DND-41 (cell line): ENCODE data around the gene MCM10.
"Not testable (repeated sequence)": the region's sequence is repeated elsewhere in the genome, so short reads cannot be mapped to it uniquely, and the experiment has no call there.

Experiments
- ATAC-seq: fragments of 200-7000 bp; cut with Tn5 transposase; 3 replicates; pipeline ENCODE4 v1.9.1; 2021; ENCODE audit warnings: low read depth; ENCODE audit not compliant: insufficient read depth
- DNase-seq: peaks from one replicate; pipeline ENCODE4 v3.0.0-alpha.2; 2020
- H2AFZ ChIP-seq: 2 replicates; pipeline ENCODE4 v1.6.0; 2012; ENCODE audit warnings: low read depth, low read length
- H3K27ac ChIP-seq: 2 replicates; pipeline ENCODE4 v1.5.1; 2012; ENCODE audit warnings: low read length, inconsistent platforms
- H3K27me3 ChIP-seq: fragments of 200-600 bp; sonication (generic); 2 replicates; pipeline ENCODE4 v1.6.0; 2012; ENCODE audit warnings: low read length, mild to moderate bottlenecking, inconsistent platforms; ENCODE audit not compliant: insufficient read depth, poor library complexity
- H3K36me3 ChIP-seq: 2 replicates; pipeline ENCODE4 v1.5.1; 2012; ENCODE audit warnings: low read length, inconsistent platforms; ENCODE audit not compliant: insufficient read depth
- H3K4me1 ChIP-seq: 2 replicates; pipeline ENCODE4 v1.5.1; 2012; ENCODE audit warnings: mild to moderate bottlenecking, low read length; ENCODE audit not compliant: insufficient read depth
- H3K4me2 ChIP-seq: 2 replicates; pipeline ENCODE4 v1.6.0; 2012; ENCODE audit warnings: mild to moderate bottlenecking, moderate library complexity, low read length, inconsistent platforms; ENCODE audit not compliant: insufficient read depth
- H3K4me3 ChIP-seq, 2 experiments: fragments of 200-600 bp in 1 of 2; shearing (Covaris generic) in 1 of 2; 2 replicates each; pipeline ENCODE4 v1.5.1; 2012 to 2016; ENCODE audit warnings: inconsistent platforms in 2 of 2, low read length in 2 of 2, mild to moderate bottlenecking in 2 of 2, low read depth in 1 of 2, moderate library complexity in 1 of 2
- H3K79me2 ChIP-seq: 2 replicates; pipeline ENCODE4 v1.6.0; 2012; ENCODE audit warnings: low read length, inconsistent platforms; ENCODE audit not compliant: insufficient read depth
- H3K9ac ChIP-seq: 2 replicates; pipeline ENCODE4 v1.6.0; 2012; ENCODE audit warnings: low read depth, mild to moderate bottlenecking, inconsistent platforms, low read length, moderate library complexity
- H3K9me3 ChIP-seq: 2 replicates; pipeline ENCODE4 v1.5.1; 2012; ENCODE audit warnings: low read length, moderate library complexity, mild to moderate bottlenecking, inconsistent platforms; ENCODE audit not compliant: insufficient read depth, severe bottlenecking
- H4K20me1 ChIP-seq: 2 replicates; pipeline ENCODE4 v1.6.0; 2012; ENCODE audit warnings: low read length; ENCODE audit not compliant: insufficient read depth
- EZH2 ChIP-seq: IDR thresholded peaks from 3 replicates; pipeline ENCODE4 v1.6.1; 2012; ENCODE audit warnings: borderline replicate concordance, low read depth, mild to moderate bottlenecking, moderate library complexity, low read length, inconsistent platforms; ENCODE audit not compliant: severe bottlenecking
- TF ChIP-seq, protein P1 (sequence below): IDR thresholded peaks from 2 replicates; pipeline ENCODE4 v1.5.1; 2012; ENCODE audit warnings: borderline replicate concordance, low read length, moderate library complexity, mild to moderate bottlenecking; ENCODE audit not compliant: poor library complexity, severe bottlenecking; ENCODE audit errors: extremely low read depth

The MCM10 gene

DNA sequence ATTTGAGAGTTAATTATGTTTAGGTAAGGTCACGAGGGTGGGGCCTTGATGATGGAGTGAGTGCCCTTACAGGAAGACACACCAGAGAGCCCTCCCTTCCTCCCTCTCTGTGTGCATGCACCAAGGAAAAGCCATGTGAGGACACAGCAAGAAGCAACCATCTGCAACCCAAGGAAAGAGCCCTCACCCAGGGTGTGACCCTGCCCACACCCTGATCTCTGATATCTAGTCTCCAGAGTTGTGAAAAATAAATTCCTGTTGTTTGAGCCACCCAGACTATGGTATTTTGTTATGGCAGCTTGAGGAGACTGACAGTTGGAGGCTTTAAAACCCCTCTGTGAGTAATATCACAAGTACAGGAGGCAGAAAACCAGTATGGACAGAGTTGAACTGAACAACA lies 15.0 kb upstream of the MCM10 start:
- no peak for ATAC-seq
- H3K4me2 ChIP-seq, result no peak overlapping the region
- no peak overlapping the region for H3K27ac ChIP-seq

DNA sequence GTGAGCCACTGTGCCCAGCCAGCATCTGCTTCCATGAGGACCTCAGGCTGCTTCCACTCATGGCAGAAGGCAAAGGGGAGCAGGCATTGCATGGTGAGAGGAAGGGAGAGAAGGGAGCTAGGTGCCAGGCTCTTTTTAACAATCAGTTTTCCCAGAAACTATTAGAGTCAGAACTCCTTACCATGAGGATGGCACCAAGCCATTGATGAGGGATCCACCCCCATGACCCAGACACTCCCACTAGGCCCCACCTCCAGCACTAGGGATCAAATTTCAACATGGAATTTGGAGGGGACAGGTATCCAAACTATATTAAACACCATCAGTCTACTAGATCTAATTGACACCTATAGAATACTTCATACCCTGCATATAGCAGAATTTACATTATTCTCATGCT lies 14.2 kb upstream of the MCM10 start:
- Histone ChIP-seq H3K27ac (no peak overlapping the region), H2AFZ (no peak overlapping the region), H3K4me1 (no peaks in the 10 kb centered on the region), H3K4me2 (no peak overlapping the region), H4K20me1 (no peaks in the 10 kb centered on the region), H3K9me3 (no peaks in the 10 kb centered on the region), H3K36me3 (no peaks in the 10 kb centered on the region), H3K79me2 (no peaks in the 10 kb centered on the region), H3K27me3 (no peaks in the 10 kb centered on the region), H3K4me3 (no peak overlapping the region), H3K9ac (no peak overlapping the region)
- ATAC-seq (no peak), DNase-seq (no peak)
- no peak for TF ChIP-seq EZH2
- TF ChIP-seq, protein P1, sequence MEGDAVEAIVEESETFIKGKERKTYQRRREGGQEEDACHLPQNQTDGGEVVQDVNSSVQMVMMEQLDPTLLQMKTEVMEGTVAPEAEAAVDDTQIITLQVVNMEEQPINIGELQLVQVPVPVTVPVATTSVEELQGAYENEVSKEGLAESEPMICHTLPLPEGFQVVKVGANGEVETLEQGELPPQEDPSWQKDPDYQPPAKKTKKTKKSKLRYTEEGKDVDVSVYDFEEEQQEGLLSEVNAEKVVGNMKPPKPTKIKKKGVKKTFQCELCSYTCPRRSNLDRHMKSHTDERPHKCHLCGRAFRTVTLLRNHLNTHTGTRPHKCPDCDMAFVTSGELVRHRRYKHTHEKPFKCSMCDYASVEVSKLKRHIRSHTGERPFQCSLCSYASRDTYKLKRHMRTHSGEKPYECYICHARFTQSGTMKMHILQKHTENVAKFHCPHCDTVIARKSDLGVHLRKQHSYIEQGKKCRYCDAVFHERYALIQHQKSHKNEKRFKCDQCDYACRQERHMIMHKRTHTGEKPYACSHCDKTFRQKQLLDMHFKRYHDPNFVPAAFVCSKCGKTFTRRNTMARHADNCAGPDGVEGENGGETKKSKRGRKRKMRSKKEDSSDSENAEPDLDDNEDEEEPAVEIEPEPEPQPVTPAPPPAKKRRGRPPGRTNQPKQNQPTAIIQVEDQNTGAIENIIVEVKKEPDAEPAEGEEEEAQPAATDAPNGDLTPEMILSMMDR, result no peak

More for the DNA sequence above, 15.0 kb upstream of the MCM10 start:
- Histone ChIP-seq H3K4me3 (no peak overlapping the region), H3K27me3 (no peaks in the 10 kb centered on the region), H3K36me3 (no peaks in the 10 kb centered on the region), H4K20me1 (no peaks in the 10 kb centered on the region), H3K79me2 (no peaks in the 10 kb centered on the region), H3K9me3 (no peaks in the 10 kb centered on the region), H3K9ac (no peak overlapping the region), H3K4me1 (no peaks in the 10 kb centered on the region), H2AFZ (no peak overlapping the region)
- TF ChIP-seq, protein P1, result no peak
- no peak for TF ChIP-seq EZH2
- no peak for DNase-seq

DNA sequence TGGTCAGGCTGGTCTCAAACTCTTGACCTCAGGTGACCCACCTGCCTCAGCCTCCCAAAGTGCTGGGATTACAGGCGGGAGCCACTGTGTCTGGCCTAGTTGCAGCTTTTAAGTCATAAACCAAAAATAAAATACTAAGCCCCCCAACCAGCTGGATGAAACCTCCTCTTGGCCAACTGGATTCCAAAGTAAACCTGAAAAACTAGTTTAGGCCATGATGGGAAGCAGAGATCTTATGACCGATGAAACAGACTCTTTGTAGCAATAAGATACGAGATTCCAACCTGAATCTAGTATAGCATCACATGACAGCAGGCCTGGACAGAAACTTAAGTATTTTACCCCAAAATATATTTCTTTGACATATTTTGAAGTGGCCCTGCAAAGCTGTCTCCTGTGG lies 9.1 kb upstream of the MCM10 start:
- TF ChIP-seq, protein P1, result no peak
- TF ChIP-seq EZH2, result no peak
- no peak overlapping the region for H3K9ac ChIP-seq
- no peaks in the 10 kb centered on the region for H3K9me3 ChIP-seq
- H3K4me3 ChIP-seq, result no peak overlapping the region
- H3K36me3 ChIP-seq, result no peaks in the 10 kb centered on the region
- H4K20me1 ChIP-seq, result no peaks in the 10 kb centered on the region
- no peak for DNase-seq
- no peaks in the 10 kb centered on the region for H3K4me1 ChIP-seq
- H3K27me3 ChIP-seq, result no peaks in the 10 kb centered on the region
- no peak for ATAC-seq
- H3K4me2 ChIP-seq, result no peak overlapping the region
- no peak overlapping the region for H2AFZ ChIP-seq
- no peaks in the 10 kb centered on the region for H3K79me2 ChIP-seq
- H3K27ac ChIP-seq, result no peak overlapping the region

DNA sequence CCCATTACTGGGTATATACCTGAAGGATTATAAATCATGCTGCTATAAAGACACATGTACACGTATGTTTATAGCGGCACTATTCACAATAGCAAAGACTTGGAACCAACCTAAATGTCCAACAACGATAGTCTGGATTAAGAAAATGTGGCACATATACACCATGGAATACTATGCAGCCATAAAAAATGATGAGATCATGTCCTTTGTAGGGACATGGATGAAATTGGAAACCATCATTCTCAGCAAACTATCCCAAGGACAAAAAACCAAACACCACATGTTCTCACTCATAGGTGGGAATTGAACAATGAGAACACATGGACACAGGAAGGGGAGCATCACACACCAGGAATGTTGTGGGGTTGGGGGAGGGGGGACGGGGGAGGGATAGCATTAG lies 5.5 kb upstream of the MCM10 start:
- H3K36me3 ChIP-seq, H2AFZ ChIP-seq, H3K79me2 ChIP-seq, ATAC-seq, DNase-seq, H3K9me3 ChIP-seq, H3K27me3 ChIP-seq, H3K4me1 ChIP-seq, H3K27ac ChIP-seq, H3K4me3 ChIP-seq, H3K9ac ChIP-seq, H3K4me2 ChIP-seq, H4K20me1 ChIP-seq: not testable (repeated sequence)
